HepG2 (cell line): ENCODE measurements around the gene SLC9A1. TPM values are rescaled to one million over a fixed set of nuclear protein-coding genes. Genes with fewer than 3 reads are reported as not detected.

Experiments
- ATAC-seq: fragments of 200-7000 bp; cut with Tn5 transposase; 3 replicates; pipeline ENCODE4 v1.9.1; 2020; ENCODE audit warnings: mild to moderate bottlenecking, moderate library complexity
- BruUV-seq: library from RNA; stranded (reverse); fragments of 400-500 nt; replicated peaks from 2 replicates; lab custom pipeline; 2021; lab: Mats Ljungman, UMichigan
- CTCF ChIA-PET: fragments of 300-600 bp; formaldehyde crosslinking; extraction: SDS; loops from one replicate; lab custom pipeline; 2021; ENCODE audit warnings: low total read pairs, inconsistent platforms, low intra/inter-chr PET ratio; lab: Yijun Ruan, JAX
- POLR2A ChIA-PET: fragments of 350-600 bp; sonication (Branson Sonifier 250); formaldehyde crosslinking; loops from one replicate; lab custom pipeline; 2020; ENCODE audit warnings: antibody characterized with exemption, inconsistent platforms; lab: Yijun Ruan, JAX
- DNase-seq: peaks from one replicate; pipeline ENCODE4 v3.0.0-alpha.2; 2015; ENCODE audit warnings: low spot score
- FAIRE-seq: peaks from 3 replicates; lab custom pipeline; 2011; peaks lifted over from hg19 to GRCh38; lab: Jason Lieb, UNC
- H2AFZ ChIP-seq: one replicate; pipeline ENCODE4 v1.6.1; 2011; ENCODE audit warnings: low read length, inconsistent platforms
- H3K27ac ChIP-seq: fragments of 300-600 bp; 3 replicates; pipeline ENCODE4 v1.8.0; 2011; ENCODE audit warnings: mixed run types, mild to moderate bottlenecking, mixed read lengths, low read length, inconsistent platforms; ENCODE audit not compliant: insufficient read depth; ENCODE audit errors: extremely low read length
- H3K27me3 ChIP-seq, 2 experiments: fragments of 200-600 bp in 1 of 2; 2 replicates in 1 of 2; 3 replicates in 1 of 2; pipeline versions ENCODE4 v1.6.0 to v1.8.0; 2011; ENCODE audit warnings: low read length in 2 of 2, mild to moderate bottlenecking in 2 of 2, moderate library complexity in 2 of 2, inconsistent platforms in 1 of 2; ENCODE audit not compliant: insufficient read depth in 2 of 2, control insufficient read depth in 1 of 2
- H3K36me3 ChIP-seq, 2 experiments: fragments of 200-600 bp in 1 of 2; replicated peaks in 1 of 2; 2 replicates in 1 of 2; 3 replicates in 1 of 2; pipeline versions ENCODE4 v1.5.1 to v1.8.0; 2011; ENCODE audit warnings: low read length in 2 of 2, inconsistent platforms in 1 of 2; ENCODE audit not compliant: insufficient read depth in 2 of 2, control insufficient read depth in 1 of 2
- H3K4me1 ChIP-seq: 2 replicates; pipeline ENCODE4 v1.5.1; 2012; ENCODE audit warnings: low read length, inconsistent platforms; ENCODE audit not compliant: insufficient read depth
- H3K4me2 ChIP-seq: 2 replicates; pipeline ENCODE4 v1.6.0; 2011; ENCODE audit warnings: low read depth, low read length, inconsistent platforms
- H3K4me3 ChIP-seq, 3 experiments: fragments of 200-600 bp in 1 of 3; sonication (generic), shearing (Covaris generic) in 1 of 3; replicated peaks in 1 of 3; 2 replicates each; pipeline ENCODE4 v1.5.1; 2011 to 2016; ENCODE audit warnings: low read length in 3 of 3, inconsistent platforms in 2 of 3, low read depth in 2 of 3, mild to moderate bottlenecking in 2 of 3, control low read depth in 1 of 3, mixed read lengths in 1 of 3; ENCODE audit not compliant: insufficient read depth in 1 of 3
- H3K79me2 ChIP-seq: one replicate; pipeline ENCODE4 v1.6.1; 2011; ENCODE audit warnings: low read length, inconsistent platforms; ENCODE audit not compliant: insufficient read depth
- H3K9ac ChIP-seq: 2 replicates; pipeline ENCODE4 v1.6.0; 2011; ENCODE audit warnings: mild to moderate bottlenecking, low read depth, low read length, inconsistent platforms; ENCODE audit not compliant: insufficient read depth
- H3K9me3 ChIP-seq: 2 replicates; pipeline ENCODE4 v1.5.1; 2012; ENCODE audit warnings: mild to moderate bottlenecking, low read length
- H4K20me1 ChIP-seq: 2 replicates; pipeline ENCODE4 v1.6.0; 2011; ENCODE audit warnings: inconsistent platforms, mild to moderate bottlenecking, low read length, moderate library complexity; ENCODE audit not compliant: insufficient read depth
- CTCF ChIP-seq: sonication (generic); formaldehyde crosslinking; IDR thresholded peaks from 2 replicates; pipeline ENCODE4 v1.5.0; 2020; ENCODE audit warnings: mild to moderate bottlenecking, missing genetic modification reagents, moderate library complexity
- JUN ChIP-seq: sonication (generic); formaldehyde crosslinking; IDR thresholded peaks from 2 replicates; pipeline ENCODE4 v1.4.0; 2020; ENCODE audit warnings: mild to moderate bottlenecking, missing genetic modification reagents
- MAFG ChIP-seq: sonication (generic); formaldehyde crosslinking; IDR thresholded peaks from 2 replicates; pipeline ENCODE4 v1.5.1; 2020; ENCODE audit warnings: mild to moderate bottlenecking, missing genetic modification reagents
- MTERF4 ChIP-seq: sonication (generic); formaldehyde crosslinking; IDR thresholded peaks from 2 replicates; pipeline ENCODE4 v1.8.0; 2023; ENCODE audit warnings: mild to moderate bottlenecking, missing genetic modification reagents
- RXRA ChIP-seq: sonication (generic); formaldehyde crosslinking; IDR thresholded peaks from 2 replicates; pipeline ENCODE4 v1.5.1; 2020; ENCODE audit warnings: missing genetic modification reagents
- SMC3 ChIP-seq: IDR thresholded peaks from 2 replicates; pipeline ENCODE4 v1.6.1; 2011; ENCODE audit warnings: low read length, improper control_type of control experiment
- STAG1 ChIP-seq: sonication (generic); formaldehyde crosslinking; IDR thresholded peaks from 2 replicates; pipeline ENCODE4 v1.4.0; 2020; ENCODE audit warnings: missing genetic modification reagents
- THRA ChIP-seq: sonication (generic); formaldehyde crosslinking; IDR thresholded peaks from 2 replicates; pipeline ENCODE4 v1.4.0; 2020; ENCODE audit warnings: missing genetic modification reagents, borderline replicate concordance
- ZNF326 ChIP-seq: sonication (generic); formaldehyde crosslinking; IDR thresholded peaks from 2 replicates; pipeline ENCODE4 v1.4.0; 2020; ENCODE audit warnings: missing genetic modification reagents, borderline replicate concordance
- ZNF558 ChIP-seq: sonication (generic); formaldehyde crosslinking; IDR thresholded peaks from 2 replicates; pipeline ENCODE4 v1.9.0; 2022; ENCODE audit warnings: mild to moderate bottlenecking, missing genetic modification reagents, borderline replicate concordance
- ZNF652 ChIP-seq: IDR thresholded peaks from 2 replicates; pipeline ENCODE4 v1.6.1; 2016; ENCODE audit warnings: low read depth, borderline replicate concordance
- WGBS: methylation state at CpG from one replicate; pipeline ENCODE4 v1.1.6; 2017; ENCODE audit warnings: low lambda C conversion rate; 5-methylcytosine and 5-hydroxymethylcytosine counted together
- in situ Hi-C: cut with HindIII; loops from 2 replicates; pipeline ENCODE4 v1.10.0; 2017; ENCODE audit warnings: low pct_unique_long_range_greater_than_20kb; ENCODE audit not compliant: extremely low pct_ligation_motif_present
- intact Hi-C: fragments of 100-400 bp; cut with micrococcal nuclease; formaldehyde crosslinking; loops from one replicate; pipeline ENCODE4 v1.10.0; 2022; ENCODE audit not compliant: unreplicated experiment
- polyA plus RNA-seq, 8 experiments: library from polyadenylated mRNA; depleted of rRNA in 3 of 8; stranded (reverse) in 7 of 8; unstranded in 1 of 8; fragments of >200 nt; fragmentation: Illumina TruSeq in 4 of 8; extraction: Trizol in 4 of 8; gene quantifications; 2 replicates each; pipeline versions ENCODE4 v1.2.1 to v1.2.3, GENCODE V29; 2011 to 2016; ENCODE audit warnings: low read depth in 4 of 8, missing spikeins in 1 of 8, mixed read lengths in 1 of 8; ENCODE audit not compliant: insufficient read depth in 1 of 8
- total RNA-seq, 5 experiments: library from RNA; depleted of rRNA; stranded (reverse); fragments of >200 nt; fragmentation: Illumina TruSeq; extraction: Trizol; gene quantifications; 2 replicates each; pipeline ENCODE4 v1.2.3, GENCODE V29; 2016; ENCODE audit warnings: low read depth in 1 of 5

SLC9A1 gene
- total and polyA plus RNA-seq, 2 of the 13 experiments (the other 11 are each of a cell fraction or from before 2014, with no cell fraction given) = 1.4 to 2.9 TPM

- no peak for TF ChIP-seq ZNF652 (CRISPR knock-in tag)
Measured at GRCh38 chr1:27111626-27112573, 43.0 kb downstream of the SLC9A1 start (continued).

GRCh38 chr1:27109103-27109822 lies 45.7 kb downstream of the SLC9A1 start:
- H4K20me1 ChIP-seq = no peaks in the 10 kb centered on the region
- H3K27ac ChIP-seq = no peak overlapping the region
- ChIA-PET CTCF (no interaction called here), POLR2A (no interaction called here)
- H3K27me3 ChIP-seq = no peaks in the 10 kb centered on the region
- no peak overlapping the region for H3K4me3 ChIP-seq
- in situ Hi-C loops = no loop called here
- H3K4me2 ChIP-seq = no peak overlapping the region
- H2AFZ ChIP-seq = no peak overlapping the region
- H3K9me3 ChIP-seq = no peaks in the 10 kb centered on the region
- 97% methylated on average over 21 of the region's 23 CpGs for WGBS
- ATAC-seq (peak; percentile 21; the same call in 2 of the 3 replicates), FAIRE-seq (no peak), DNase-seq (peak; percentile 29)
- H3K79me2 ChIP-seq = no peaks in the 10 kb centered on the region
- peaks cover 3 to 9% of the 10 kb centered on the region in 2 experiments; a peak in 1 of 5 replicates for H3K36me3 ChIP-seq
- intact Hi-C loops = no loop called here
- peaks cover 10% of the 10 kb centered on the region; the same call in 1 of the 2 replicates for H3K4me1 ChIP-seq
- no peak overlapping the region for H3K9ac ChIP-seq
- no TSS peak for BruUV-seq
- TF ChIP-seq ZNF558 (no peak), STAG1 (CRISPR knock-in tag) (peak; percentile 29), CTCF (CRISPR knock-in tag) (peak; percentile 54), RXRA (CRISPR knock-in tag) (0 out of 2 replicates have a peak, but pooled peaks have one; percentile 18), THRA (CRISPR knock-in tag) (peak; percentile 47; the same call in 1 of the 2 replicates), MAFG (no peak), MTERF4 (CRISPR knock-in tag) (no peak), ZNF326 (CRISPR knock-in tag) (no peak), JUN (CRISPR knock-in tag) (no peak), SMC3 (peak; percentile 26; the same call in 1 of the 2 replicates)
